GM12878 (cell line): ENCODE data around the gene SNX13.

ENCODE experiments used
- BHLHE40 ChIP-seq, 2 experiments: fragments of 450-650 bp in 1 of 2; IDR thresholded peaks; 2 replicates each; pipeline ENCODE4 v1.6.1; 2011 to 2017; ENCODE audit warnings: low read depth in 2 of 2, borderline replicate concordance in 1 of 2, improper control_type of control experiment in 1 of 2, low read length in 1 of 2, mild to moderate bottlenecking in 1 of 2
- CEBPZ ChIP-seq: fragments of 150-350 bp; IDR thresholded peaks from 2 replicates; pipeline ENCODE4 v1.6.1; 2016; ENCODE audit warnings: low read depth, low read length
- CREB1 ChIP-seq: IDR thresholded peaks from 2 replicates; pipeline ENCODE4 v1.6.1; 2012; ENCODE audit warnings: low read depth, mild to moderate bottlenecking, inconsistent platforms
- IKZF2 ChIP-seq, 2 experiments: fragments of 450-650 bp; IDR thresholded peaks; 2 replicates each; pipeline ENCODE4 v1.6.1; 2017; ENCODE audit warnings: mild to moderate bottlenecking in 2 of 2, moderate library complexity in 2 of 2
- MEF2A ChIP-seq: IDR thresholded peaks from 2 replicates; pipeline ENCODE4 v1.6.1; 2011; ENCODE audit warnings: low read depth, mild to moderate bottlenecking, low read length, moderate library complexity; ENCODE audit not compliant: insufficient read depth
- RCOR1 ChIP-seq: conservative IDR thresholded peaks from 2 replicates; pipeline ENCODE4 v1.6.1; 2012; ENCODE audit warnings: low read depth, low read length, improper control_type of control experiment
- REST ChIP-seq: IDR thresholded peaks from 2 replicates; pipeline ENCODE4 v1.6.1; 2012; ENCODE audit warnings: mild to moderate bottlenecking, low read depth, low read length
- SMC3 ChIP-seq: IDR thresholded peaks from 2 replicates; pipeline ENCODE4 v1.6.1; 2011; ENCODE audit warnings: low read length, improper control_type of control experiment, borderline replicate concordance
- ZBED1 ChIP-seq: IDR thresholded peaks from 2 replicates; pipeline ENCODE4 v1.6.1; 2016; ENCODE audit warnings: borderline replicate concordance
- ZNF207 ChIP-seq: fragments of 450-650 bp; IDR thresholded peaks from 2 replicates; pipeline ENCODE4 v1.6.1; 2014; ENCODE audit warnings: antibody characterized with exemption, mild to moderate bottlenecking, borderline replicate concordance
- ZZZ3 ChIP-seq: IDR thresholded peaks from 2 replicates; pipeline ENCODE4 v1.6.1; 2011; ENCODE audit warnings: low read depth; ENCODE audit not compliant: control insufficient read depth, insufficient read length

- TF ChIP-seq ZZZ3 (no peak), REST (no peak), ZNF207 (no peak), IKZF2 (IDR thresholded peaks at IDR 0.05) (no peak), ZBED1 (no peak), RCOR1 (no peak), MEF2A (no peak), CREB1 (no peak), SMC3 (no peak), CEBPZ (no peak), BHLHE40 (IDR thresholded peaks at IDR 0.05; ENCODE audit: borderline replicate concordance in 1 of 2, low read depth in 2 of 2, low read length in 1 of 2) (no peak)
These were observed 125.0 kb downstream of the SNX13 start for GRCh38 chr7:17815318-17815717.
